Cerebellar cortex (tissue), 1 donor: ENCODE data around the gene ADAM15.

Source experiments
- DNase-seq: peaks from one replicate; pipeline ENCODE4 v3.0.0-alpha.2; 2015; ENCODE audit warnings: low spot score

The ADAM15 gene

GRCh38 chr1:155086128-155086741, 35.1 kb downstream of the ADAM15 start:
- peak; percentile 60 for DNase-seq

DNA sequence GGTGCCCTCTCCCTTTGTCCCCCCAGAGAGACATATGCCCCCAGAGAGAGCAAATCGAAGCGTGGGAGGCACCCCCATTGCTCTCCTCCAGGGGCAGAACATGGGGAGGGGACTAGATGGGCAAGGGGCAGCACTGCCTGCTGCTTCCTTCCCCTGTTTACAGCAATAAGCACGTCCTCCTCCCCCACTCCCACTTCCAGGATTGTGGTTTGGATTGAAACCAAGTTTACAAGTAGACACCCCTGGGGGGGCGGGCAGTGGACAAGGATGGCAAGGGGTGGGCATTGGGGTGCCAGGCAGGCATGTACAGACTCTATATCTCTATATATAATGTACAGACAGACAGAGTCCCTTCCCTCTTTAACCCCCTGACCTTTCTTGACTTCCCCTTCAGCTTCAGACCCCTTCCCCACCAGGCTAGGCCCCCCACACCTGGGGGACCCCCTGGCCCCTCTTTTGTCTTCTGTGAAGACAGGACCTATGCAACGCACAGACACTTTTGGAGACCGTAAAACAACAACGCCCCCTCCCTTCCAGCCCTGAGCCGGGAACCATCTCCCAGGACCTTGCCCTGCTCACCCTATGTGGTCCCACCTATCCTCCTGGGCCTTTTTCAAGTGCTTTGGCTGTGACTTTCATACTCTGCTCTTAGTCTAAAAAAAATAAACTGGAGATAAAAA, 35.9 kb downstream of the ADAM15 start:
- no peak for DNase-seq

- DNase-seq, result peak; percentile 73
These were observed 40.2 kb downstream of the ADAM15 start for GRCh38 chr1:155091071-155092051.

DNA sequence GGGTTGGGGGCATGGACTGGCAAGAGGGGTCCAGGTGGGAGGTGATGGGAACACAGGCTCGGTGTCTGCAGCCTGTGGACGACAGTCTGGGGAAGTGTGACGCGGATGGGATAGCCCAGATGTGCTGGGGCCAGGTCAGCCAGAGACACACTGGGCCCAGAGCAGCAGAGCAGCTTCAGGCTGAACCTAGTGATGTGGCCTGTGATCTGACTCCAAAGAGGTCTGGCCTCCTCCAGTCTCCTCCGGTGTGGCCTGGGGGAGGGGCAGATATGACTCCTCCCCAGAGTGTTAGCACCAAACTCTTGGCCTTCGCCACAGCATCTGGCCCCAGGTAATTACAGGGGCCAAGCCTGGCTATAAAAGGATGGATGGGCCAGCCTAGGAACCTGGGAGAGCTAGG, 41.0 kb downstream of the ADAM15 start:
- DNase-seq, result no peak

GRCh38 chr1:155092641-155093040, 41.5 kb downstream of the ADAM15 start:
- DNase-seq, result no peak

DNA sequence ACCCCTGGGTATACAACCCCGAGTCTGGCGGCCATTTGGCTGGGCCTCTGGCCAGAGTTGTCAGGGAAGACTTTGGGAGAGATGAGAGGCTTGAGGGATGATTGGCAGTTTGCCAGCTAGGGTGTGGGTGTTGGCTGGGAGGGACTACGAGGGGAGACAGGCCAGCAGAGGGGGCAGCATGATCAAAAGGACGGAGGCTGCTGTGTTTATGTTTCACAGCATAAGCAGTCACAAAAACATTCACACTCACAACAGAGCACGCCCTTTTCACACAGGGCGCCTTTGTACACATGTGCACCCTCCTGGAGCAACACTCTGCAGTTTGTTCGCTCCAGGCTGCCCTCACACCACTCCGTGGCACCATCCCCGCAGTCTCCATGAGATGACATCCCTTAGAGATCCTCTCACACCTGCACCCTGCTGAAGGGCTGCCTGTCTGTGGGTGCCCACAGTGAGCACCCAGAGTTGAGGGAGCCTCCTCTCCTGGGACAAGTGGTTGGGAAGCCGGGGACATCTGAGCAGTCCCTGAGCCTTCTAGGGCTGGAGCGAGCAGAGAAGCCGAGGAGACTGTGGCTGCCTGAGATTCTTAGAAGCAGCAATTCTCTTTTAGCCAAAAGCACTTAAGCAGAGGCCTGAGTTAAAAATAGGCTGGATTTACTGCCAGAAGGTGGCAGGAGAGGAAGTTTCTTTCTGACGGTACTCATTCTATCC, 43.0 kb downstream of the ADAM15 start:
- DNase-seq, result peak; percentile 70

DNA sequence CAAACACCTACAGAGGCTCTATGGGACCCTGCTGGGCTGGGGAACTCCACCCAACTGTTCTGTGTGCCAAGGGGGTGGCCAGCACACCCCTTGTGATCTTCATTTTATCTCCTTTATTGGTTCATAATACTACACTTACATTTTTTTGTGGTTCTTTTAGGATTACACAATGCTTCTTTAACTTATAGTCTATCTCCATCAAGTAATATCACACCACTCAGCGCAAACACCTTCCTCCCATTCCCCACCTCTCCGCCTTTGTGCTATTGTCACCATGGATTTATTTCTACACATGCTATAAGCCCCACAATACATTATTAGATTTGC, 43.5 kb downstream of the ADAM15 start:
- DNase-seq, result no peak

GRCh38 chr1:155099331-155099730, 48.2 kb downstream of the ADAM15 start:
- DNase-seq, result no peak

GRCh38 chr1:155103325-155103724, 52.2 kb downstream of the ADAM15 start:
- no peak for DNase-seq

GRCh38 chr1:155104605-155105534, 53.8 kb downstream of the ADAM15 start:
- DNase-seq, result no peak

GRCh38 chr1:155105604-155106011, 54.5 kb downstream of the ADAM15 start:
- no peak for DNase-seq

- DNase-seq, result no peak
These were observed 55.7 kb downstream of the ADAM15 start for GRCh38 chr1:155106862-155107261.

DNA sequence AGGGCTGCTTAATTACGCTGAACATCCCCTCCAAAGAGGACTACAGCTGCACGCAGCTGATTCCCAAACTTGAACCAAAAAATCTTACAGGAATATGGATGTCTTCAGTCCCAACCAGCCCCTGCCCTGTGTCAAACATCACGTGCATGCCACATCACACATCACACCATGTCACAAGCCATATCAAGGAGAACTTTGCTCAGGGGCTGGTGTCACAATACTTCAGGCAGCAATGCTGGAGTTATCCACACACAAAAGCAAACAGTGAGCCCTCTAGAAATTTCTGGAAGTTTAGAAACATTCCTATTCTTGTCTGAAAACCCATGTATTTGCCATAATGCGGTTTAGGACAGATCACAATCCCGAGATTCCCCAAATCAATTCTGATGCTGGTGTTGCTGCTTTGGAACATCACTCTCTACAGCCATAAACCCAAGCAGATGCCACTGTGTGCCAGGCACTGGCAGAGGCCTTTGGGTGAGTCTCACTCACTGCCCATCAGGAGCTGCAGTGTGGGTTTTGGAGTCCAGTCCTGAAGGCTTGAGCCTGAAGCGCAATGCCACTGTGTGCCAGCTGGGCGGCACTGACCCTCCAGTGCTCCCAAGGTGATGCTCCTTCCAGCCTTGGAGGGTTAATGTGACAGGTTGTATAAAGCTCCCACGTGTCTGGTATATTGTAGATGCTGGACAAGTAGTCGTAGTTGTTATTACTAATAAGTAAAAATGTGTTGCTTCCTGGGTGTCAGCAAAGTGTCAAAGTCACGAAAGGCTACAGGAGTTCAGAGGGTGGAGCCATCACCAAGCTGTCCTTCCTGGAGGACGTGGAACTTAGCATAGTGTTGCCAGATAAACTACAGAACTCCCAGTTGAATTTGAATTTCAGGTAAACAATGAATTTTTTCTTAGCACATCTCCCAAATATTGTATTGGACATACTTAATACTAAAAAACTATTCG, 56.5 kb downstream of the ADAM15 start:
- no peak for DNase-seq

- no peak for DNase-seq
These were observed 57.2 kb downstream of the ADAM15 start for GRCh38 chr1:155108296-155108695.

- no peak for DNase-seq
These were observed 59.3 kb downstream of the ADAM15 start for GRCh38 chr1:155110381-155110780.

- DNase-seq, result no peak
These were observed 59.7 kb downstream of the ADAM15 start for GRCh38 chr1:155110826-155111225.
